SK-N-MC (cell line): ENCODE results near the gene TRIM75.

ENCODE experiments used
- EZH2 ChIP-seq: fragments of 200-600 bp; sonication (generic); IDR thresholded peaks from one replicate; pipeline ENCODE4 v1.6.1; 2017; ENCODE audit warnings: antibody characterized with exemption
- POLR2AphosphoS5 ChIP-seq: IDR thresholded peaks from 2 replicates; pipeline ENCODE4 v1.6.1; 2012; ENCODE audit warnings: mild to moderate bottlenecking, low read depth, low read length, borderline replicate concordance

- TF ChIP-seq POLR2AphosphoS5 (no peak), EZH2 (no peak)
These were observed 48.0 kb downstream of the TRIM75 start for GRCh38 chr4:165101641-165102040.
